H9 (cell line): ENCODE data around the gene CXorf58. TPM values are rescaled to one million over a fixed set of nuclear protein-coding genes. Genes with fewer than 3 reads are reported as not detected.
A peak's percentile ranks its signal among the peaks of the same experiment; 100 is the strongest.

Experiments
- DNase-seq: peaks from one replicate; pipeline ENCODE4 v3.0.0-alpha.2; 2017
- H2AFZ ChIP-seq: one replicate; pipeline ENCODE4 v1.6.1; 2013; ENCODE audit warnings: mild to moderate bottlenecking, low read length, control low read depth, moderate library complexity
- H2AK5ac ChIP-seq: 2 replicates; pipeline ENCODE4 v1.6.1; 2013; ENCODE audit warnings: low read length, control low read depth, mixed read lengths; ENCODE audit not compliant: insufficient read length
- H2BK120ac ChIP-seq: one replicate; pipeline ENCODE4 v1.6.1; 2013; ENCODE audit warnings: low read depth, mild to moderate bottlenecking, low read length, control low read depth, inconsistent platforms; ENCODE audit not compliant: poor library complexity, severe bottlenecking
- H2BK12ac ChIP-seq: 2 replicates; pipeline ENCODE4 v1.6.1; 2013; ENCODE audit warnings: low read length, control low read depth, mixed read lengths, low read depth; ENCODE audit not compliant: insufficient read length
- H2BK15ac ChIP-seq: 2 replicates; pipeline ENCODE4 v1.6.1; 2013; ENCODE audit warnings: low read depth, low read length, control low read depth
- H2BK20ac ChIP-seq: one replicate; pipeline ENCODE4 v1.6.1; 2013; ENCODE audit warnings: low read depth, mild to moderate bottlenecking, low read length, control low read depth, inconsistent platforms; ENCODE audit not compliant: poor library complexity, severe bottlenecking
- H2BK5ac ChIP-seq: 2 replicates; pipeline ENCODE4 v1.6.1; 2013; ENCODE audit warnings: low read length, control low read depth, mixed read lengths; ENCODE audit not compliant: insufficient read length
- H3K14ac ChIP-seq: 2 replicates; pipeline ENCODE4 v1.6.1; 2013; ENCODE audit warnings: low read length, control low read depth; ENCODE audit not compliant: insufficient read depth
- H3K18ac ChIP-seq: 2 replicates; pipeline ENCODE4 v1.6.1; 2013; ENCODE audit warnings: low read depth, mild to moderate bottlenecking, mixed read lengths, low read length, control low read depth; ENCODE audit not compliant: insufficient read length
- H3K23ac ChIP-seq: 2 replicates; pipeline ENCODE4 v1.6.1; 2013; ENCODE audit warnings: low read length, control low read depth, mixed read lengths, low read depth; ENCODE audit not compliant: insufficient read length
- H3K23me2 ChIP-seq: 2 replicates; pipeline ENCODE4 v1.6.1; 2013; ENCODE audit warnings: low read depth, mild to moderate bottlenecking, mixed read lengths, low read length, control low read depth; ENCODE audit not compliant: insufficient read length, poor library complexity, severe bottlenecking
- H3K27ac ChIP-seq: 2 replicates; pipeline ENCODE4 v1.5.1; 2013; ENCODE audit warnings: low read length, control low read depth, mixed read lengths, low read depth; ENCODE audit not compliant: insufficient read length
- H3K27me3 ChIP-seq: 2 replicates; pipeline ENCODE4 v1.6.1; 2013; ENCODE audit warnings: low read length, control low read depth, inconsistent platforms; ENCODE audit not compliant: insufficient read depth
- H3K4ac ChIP-seq: 2 replicates; pipeline ENCODE4 v1.6.1; 2013; ENCODE audit warnings: low read depth, mild to moderate bottlenecking, control low read depth, inconsistent platforms, low read length, moderate library complexity
- H3K4me1 ChIP-seq: 2 replicates; pipeline ENCODE4 v1.6.1; 2013; ENCODE audit warnings: low read length, control low read depth, inconsistent platforms; ENCODE audit not compliant: insufficient read depth
- H3K4me2 ChIP-seq: 2 replicates; pipeline ENCODE4 v1.6.1; 2013; ENCODE audit warnings: low read length, control low read depth, mixed read lengths; ENCODE audit not compliant: insufficient read length, insufficient read depth
- H3K56ac ChIP-seq: 2 replicates; pipeline ENCODE4 v1.6.1; 2013; ENCODE audit warnings: low read depth, mild to moderate bottlenecking, mixed read lengths, low read length, control low read depth; ENCODE audit not compliant: insufficient read length
- H3K79me1 ChIP-seq: 2 replicates; pipeline ENCODE4 v1.6.1; 2013; ENCODE audit warnings: low read depth, mild to moderate bottlenecking, moderate library complexity, low read length, control low read depth, inconsistent platforms; ENCODE audit not compliant: insufficient read depth, poor library complexity, severe bottlenecking
- H3K79me2 ChIP-seq: 2 replicates; pipeline ENCODE4 v1.6.1; 2013; ENCODE audit warnings: low read length, control low read depth, inconsistent platforms; ENCODE audit not compliant: insufficient read depth
- H3K9ac ChIP-seq: 2 replicates; pipeline ENCODE4 v1.6.1; 2013; ENCODE audit warnings: low read length, control low read depth, mixed read lengths; ENCODE audit not compliant: insufficient read length; ENCODE audit errors: extremely low read depth
- H3K9me3 ChIP-seq: one replicate; pipeline ENCODE4 v1.6.1; 2013; ENCODE audit warnings: low read depth, low read length, inconsistent platforms; ENCODE audit not compliant: control insufficient read depth
- H3T11ph ChIP-seq: one replicate; pipeline ENCODE4 v1.6.1; 2013; ENCODE audit warnings: mild to moderate bottlenecking, low read length, control low read depth, inconsistent platforms
- H4K20me1 ChIP-seq: one replicate; pipeline ENCODE4 v1.6.1; 2013; ENCODE audit not compliant: control insufficient read depth, insufficient read length, insufficient read depth
- H4K5ac ChIP-seq: 2 replicates; pipeline ENCODE4 v1.6.1; 2013; ENCODE audit warnings: low read depth, mild to moderate bottlenecking, mixed read lengths, low read length, control low read depth; ENCODE audit not compliant: insufficient read length
- H4K8ac ChIP-seq: replicated peaks from 2 replicates; pipeline ENCODE4 v1.6.1; 2013; ENCODE audit warnings: low read length, control low read depth, mixed read lengths, low read depth; ENCODE audit not compliant: insufficient read length
- H4K91ac ChIP-seq: 2 replicates; pipeline ENCODE4 v1.6.1; 2013; ENCODE audit warnings: low read depth, mild to moderate bottlenecking, moderate library complexity, mixed read lengths, low read length, control low read depth; ENCODE audit not compliant: insufficient read length
- H3K27ac Mint-ChIP-seq, 3 experiments: 2 replicates in 2 of 3; 3 replicates in 1 of 3; pipeline ENCODE4 v1.8.0; 2020 to 2021; ENCODE audit warnings: mixed read lengths in 3 of 3, mild to moderate bottlenecking in 1 of 3, moderate library complexity in 1 of 3
- H3K27me3 Mint-ChIP-seq: 2 replicates; pipeline ENCODE4 v1.8.0; 2021; ENCODE audit warnings: low read depth, mild to moderate bottlenecking, moderate library complexity, mixed read lengths
- H3K36me3 Mint-ChIP-seq, 3 experiments: 2 replicates in 2 of 3; 3 replicates in 1 of 3; pipeline ENCODE4 v1.8.0; 2020 to 2021; ENCODE audit warnings: low read depth in 3 of 3, mixed read lengths in 3 of 3; ENCODE audit not compliant: insufficient read depth in 1 of 3
- H3K4me1 Mint-ChIP-seq, 2 experiments: 2 replicates each; pipeline ENCODE4 v1.8.0; 2020; ENCODE audit warnings: mixed read lengths in 2 of 2
- H3K4me3 Mint-ChIP-seq, 2 experiments: 2 replicates in 1 of 2; 3 replicates in 1 of 2; pipeline ENCODE4 v1.8.0; 2020 to 2021; ENCODE audit warnings: mild to moderate bottlenecking in 2 of 2, mixed read lengths in 2 of 2, moderate library complexity in 1 of 2
- H3K9me3 Mint-ChIP-seq, 2 experiments: 2 replicates in 1 of 2; 3 replicates in 1 of 2; pipeline ENCODE4 v1.8.0; 2020; ENCODE audit warnings: mild to moderate bottlenecking in 2 of 2, mixed read lengths in 2 of 2, moderate library complexity in 1 of 2
- WGBS: extraction: QIAGEN DNeasy Blood & Tissue Kit; methylation state at CpG from one replicate; pipeline ENCODE4 v1.1.7; 2013; ENCODE audit warnings: missing lambda C conversion rate, low lambda C conversion rate, mixed read lengths; ENCODE audit not compliant: insufficient read length; ENCODE audit errors: extremely low coverage; 5-methylcytosine and 5-hydroxymethylcytosine counted together
- total RNA-seq: library from RNA; stranded (reverse); gene quantifications from 2 replicates; pipeline ENCODE4 v1.2.1, GENCODE V29; 2021
- TF ChIP-seq, protein P1 (sequence below): fragments of 200-600 bp; sonication (generic); conservative IDR thresholded peaks from 3 replicates; pipeline ENCODE4 v1.8.0; 2021; ENCODE audit warnings: antibody characterized with exemption, mild to moderate bottlenecking

CXorf58 gene
- total RNA-seq, 1 experiment from 2014 or later, result not detected

- Mint-ChIP-seq H3K27ac (no peak overlapping the region; a peak in 1 of 7 replicates), H3K4me3 (no peak overlapping the region), H3K4me1 (peaks cover 22 to 25% of the 10 kb centered on the region in 2 experiments), H3K27me3 (no peaks in the 10 kb centered on the region), H3K36me3 (no peaks in the 10 kb centered on the region), H3K9me3 (no peaks in the 10 kb centered on the region; a peak in 1 of 5 replicates)
- WGBS, result no CpG with 5 or more reads among the region's 11 CpGs
- no peak overlapping the region for H2AK5ac ChIP-seq
- H3K18ac ChIP-seq, result no peak overlapping the region
- no peaks in the 10 kb centered on the region for H3K9me3 ChIP-seq
- H3K23ac ChIP-seq, result no peak overlapping the region
- H2BK20ac ChIP-seq, result no peak overlapping the region
- no peak overlapping the region for H2BK5ac ChIP-seq
- H3K27me3 ChIP-seq, result no peaks in the 10 kb centered on the region
- no peak overlapping the region for H4K5ac ChIP-seq
- no peaks in the 10 kb centered on the region for H3K79me1 ChIP-seq
- no peak overlapping the region for H3K4me2 ChIP-seq
- H2BK120ac ChIP-seq, result no peak overlapping the region
- no peak overlapping the region for H2BK12ac ChIP-seq
- TF ChIP-seq, protein P1, sequence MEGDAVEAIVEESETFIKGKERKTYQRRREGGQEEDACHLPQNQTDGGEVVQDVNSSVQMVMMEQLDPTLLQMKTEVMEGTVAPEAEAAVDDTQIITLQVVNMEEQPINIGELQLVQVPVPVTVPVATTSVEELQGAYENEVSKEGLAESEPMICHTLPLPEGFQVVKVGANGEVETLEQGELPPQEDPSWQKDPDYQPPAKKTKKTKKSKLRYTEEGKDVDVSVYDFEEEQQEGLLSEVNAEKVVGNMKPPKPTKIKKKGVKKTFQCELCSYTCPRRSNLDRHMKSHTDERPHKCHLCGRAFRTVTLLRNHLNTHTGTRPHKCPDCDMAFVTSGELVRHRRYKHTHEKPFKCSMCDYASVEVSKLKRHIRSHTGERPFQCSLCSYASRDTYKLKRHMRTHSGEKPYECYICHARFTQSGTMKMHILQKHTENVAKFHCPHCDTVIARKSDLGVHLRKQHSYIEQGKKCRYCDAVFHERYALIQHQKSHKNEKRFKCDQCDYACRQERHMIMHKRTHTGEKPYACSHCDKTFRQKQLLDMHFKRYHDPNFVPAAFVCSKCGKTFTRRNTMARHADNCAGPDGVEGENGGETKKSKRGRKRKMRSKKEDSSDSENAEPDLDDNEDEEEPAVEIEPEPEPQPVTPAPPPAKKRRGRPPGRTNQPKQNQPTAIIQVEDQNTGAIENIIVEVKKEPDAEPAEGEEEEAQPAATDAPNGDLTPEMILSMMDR, result peak; percentile 36; the same call in 2 of the 3 replicates
- no peak for DNase-seq
- no peak overlapping the region for H3T11ph ChIP-seq
- no peak overlapping the region for H3K9ac ChIP-seq
- no peak overlapping the region for H4K91ac ChIP-seq
- no peak overlapping the region for H2AFZ ChIP-seq
- no peak overlapping the region for H3K27ac ChIP-seq
- no peak overlapping the region for H3K56ac ChIP-seq
- H3K23me2 ChIP-seq, result no peaks in the 10 kb centered on the region
- H4K20me1 ChIP-seq, result no peaks in the 10 kb centered on the region
- H3K4ac ChIP-seq, result no peak overlapping the region
- H2BK15ac ChIP-seq, result no peak overlapping the region
- no peaks in the 10 kb centered on the region for H3K79me2 ChIP-seq
- H3K4me1 ChIP-seq, result peaks cover 4% of the 10 kb centered on the region
- no peak overlapping the region for H4K8ac ChIP-seq
- H3K14ac ChIP-seq, result no peak overlapping the region
These were observed 46.1 kb downstream of the CXorf58 start for GRCh38 chrX:23953908-23954269.
